Femur (tissue), 1 donor: ENCODE results near the gene PLCXD3.

Experiments
- DNase-seq: peaks from one replicate; pipeline ENCODE4 v3.0.0-alpha.2; 2017

The PLCXD3 gene

GRCh38 chr5:41277476-41278245 is 232.7 kb downstream of the PLCXD3 start:
- no peak for DNase-seq

GRCh38 chr5:41275813-41276512 is 234.4 kb downstream of the PLCXD3 start:
- no peak for DNase-seq

GRCh38 chr5:41270423-41271251 is 239.8 kb downstream of the PLCXD3 start:
- no peak for DNase-seq

GRCh38 chr5:41268894-41269293 is 241.5 kb downstream of the PLCXD3 start:
- DNase-seq = no peak

- DNase-seq = no peak
These were observed 244.0 kb downstream of the PLCXD3 start for GRCh38 chr5:41266377-41266776.

- DNase-seq = no peak
These were observed 246.4 kb downstream of the PLCXD3 start for GRCh38 chr5:41264019-41264418.

GRCh38 chr5:41263335-41263734 is 247.1 kb downstream of the PLCXD3 start:
- no peak for DNase-seq
